GM19099 (cell line): ENCODE data around the gene CCK.

Experiments used
- POLR2A ChIP-seq: IDR thresholded peaks from 3 replicates; pipeline ENCODE4 v1.6.1; 2011; ENCODE audit warnings: low read depth; ENCODE audit not compliant: insufficient read length; ENCODE audit errors: extremely low read depth

Gene CCK, protein sequence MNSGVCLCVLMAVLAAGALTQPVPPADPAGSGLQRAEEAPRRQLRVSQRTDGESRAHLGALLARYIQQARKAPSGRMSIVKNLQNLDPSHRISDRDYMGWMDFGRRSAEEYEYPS

GRCh38 chr3:42266085-42266484 lies at the start of gene CCK:
Gene CCK, minus strand, starts transcription at chr3:42266185. Its CDS starts 2,555 bp downstream, at chr3:42263630.
- TF ChIP-seq POLR2A = no peak

GRCh38 chr3:42314411-42314810 lies 48.4 kb upstream of the CCK start:
- TF ChIP-seq POLR2A = no peak

- TF ChIP-seq POLR2A = no peak
Measured at GRCh38 chr3:42308651-42309050, 42.7 kb upstream of the CCK start.

GRCh38 chr3:42306499-42306898 lies 40.5 kb upstream of the CCK start:
- TF ChIP-seq POLR2A = no peak

- TF ChIP-seq POLR2A = no peak
Measured at GRCh38 chr3:42302924-42303634, 37.1 kb upstream of the CCK start.

DNA sequence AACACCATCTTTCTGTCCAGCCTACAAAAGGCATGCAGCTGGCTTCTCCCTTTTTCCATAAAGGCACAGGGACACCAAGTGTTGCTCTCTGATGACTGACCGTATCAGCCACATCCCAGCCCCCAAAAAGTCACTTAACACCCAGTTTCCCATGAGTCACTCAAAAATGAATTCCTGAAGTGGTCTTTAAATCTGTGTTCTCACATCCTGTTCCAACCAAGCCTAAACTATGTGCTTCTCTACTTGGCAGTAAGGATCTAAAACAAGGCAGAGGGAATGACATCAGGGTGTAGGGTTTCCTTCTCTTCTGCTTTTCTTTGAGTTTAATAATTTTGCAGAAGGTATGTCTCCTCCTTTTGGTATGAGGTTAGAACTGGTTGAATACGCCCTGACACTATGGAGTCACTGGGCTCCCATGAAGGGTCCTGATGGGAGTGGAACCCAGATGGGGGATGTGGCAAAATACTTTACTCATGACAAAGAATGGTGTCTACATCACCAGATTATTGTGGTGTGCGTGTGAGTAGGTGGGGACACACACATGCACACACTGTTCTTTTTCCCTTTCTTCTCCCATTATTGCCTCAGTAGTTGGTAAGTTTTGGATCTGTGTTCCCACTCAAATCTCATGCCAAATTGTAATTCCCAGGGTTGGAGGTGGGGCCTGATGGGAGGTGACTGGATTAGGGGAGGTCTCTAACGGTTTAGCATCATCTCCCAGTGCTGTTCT lies 35.6 kb upstream of the CCK start:
- no peak for TF ChIP-seq POLR2A

DNA sequence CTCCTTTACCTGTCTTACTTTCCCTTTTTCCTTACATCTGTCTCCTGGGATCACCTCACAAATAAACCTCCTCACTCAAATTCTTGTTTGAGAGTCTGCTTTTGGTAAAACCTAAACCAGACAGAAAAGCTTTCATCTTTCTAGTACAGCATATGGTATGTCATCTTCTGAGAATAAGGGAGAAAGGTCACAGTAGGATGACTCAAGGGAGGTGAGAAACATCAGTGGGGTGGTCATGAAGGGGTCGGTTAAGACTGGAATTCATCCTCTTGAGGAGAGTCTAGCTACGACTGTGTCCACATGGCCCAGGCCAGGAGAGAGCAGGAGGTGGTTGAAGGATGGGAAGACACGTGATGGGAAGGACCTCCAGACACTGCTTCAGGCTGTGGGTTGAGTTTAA lies 34.8 kb upstream of the CCK start:
- no peak for TF ChIP-seq POLR2A

DNA sequence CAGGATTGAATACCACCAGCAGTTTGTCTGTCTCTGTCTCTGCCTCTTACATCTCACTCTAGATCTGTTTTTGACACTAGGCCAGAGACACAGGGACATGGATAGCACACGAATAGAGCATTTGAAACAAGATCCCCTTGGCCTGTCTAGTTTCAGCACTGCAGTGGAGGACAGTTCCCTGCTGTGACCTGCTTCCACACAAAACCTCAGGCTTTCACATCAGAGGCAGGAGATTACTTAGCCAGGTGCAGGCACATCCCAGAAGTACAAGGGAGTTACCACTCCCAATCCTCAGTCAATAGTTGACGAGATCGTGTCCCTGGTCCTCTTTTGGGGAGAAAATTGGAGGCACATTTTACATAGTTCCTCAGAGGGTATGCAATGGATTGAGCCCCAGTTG lies 34.0 kb upstream of the CCK start:
- no peak for TF ChIP-seq POLR2A

DNA sequence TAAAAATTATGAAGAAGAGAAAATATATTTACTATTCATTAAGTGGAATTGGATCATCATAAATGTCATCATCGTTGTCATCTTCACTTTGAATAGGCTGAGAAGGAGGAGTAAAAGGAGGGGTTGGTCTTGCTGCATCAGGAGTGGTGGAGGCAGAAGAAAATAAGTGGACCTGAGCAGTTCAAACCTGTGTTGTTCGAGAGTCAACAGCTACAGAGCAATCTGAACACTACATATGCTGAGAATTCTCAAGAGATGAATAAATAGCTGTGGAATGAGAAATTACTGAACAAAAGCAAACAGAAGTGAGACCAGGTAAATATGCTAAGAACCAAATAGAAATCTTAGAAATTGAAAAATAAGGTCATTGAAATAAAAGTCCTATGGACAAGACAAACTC lies 32.3 kb upstream of the CCK start:
- TF ChIP-seq POLR2A = no peak

GRCh38 chr3:42292009-42292408 lies 26.0 kb upstream of the CCK start:
- TF ChIP-seq POLR2A = no peak

DNA sequence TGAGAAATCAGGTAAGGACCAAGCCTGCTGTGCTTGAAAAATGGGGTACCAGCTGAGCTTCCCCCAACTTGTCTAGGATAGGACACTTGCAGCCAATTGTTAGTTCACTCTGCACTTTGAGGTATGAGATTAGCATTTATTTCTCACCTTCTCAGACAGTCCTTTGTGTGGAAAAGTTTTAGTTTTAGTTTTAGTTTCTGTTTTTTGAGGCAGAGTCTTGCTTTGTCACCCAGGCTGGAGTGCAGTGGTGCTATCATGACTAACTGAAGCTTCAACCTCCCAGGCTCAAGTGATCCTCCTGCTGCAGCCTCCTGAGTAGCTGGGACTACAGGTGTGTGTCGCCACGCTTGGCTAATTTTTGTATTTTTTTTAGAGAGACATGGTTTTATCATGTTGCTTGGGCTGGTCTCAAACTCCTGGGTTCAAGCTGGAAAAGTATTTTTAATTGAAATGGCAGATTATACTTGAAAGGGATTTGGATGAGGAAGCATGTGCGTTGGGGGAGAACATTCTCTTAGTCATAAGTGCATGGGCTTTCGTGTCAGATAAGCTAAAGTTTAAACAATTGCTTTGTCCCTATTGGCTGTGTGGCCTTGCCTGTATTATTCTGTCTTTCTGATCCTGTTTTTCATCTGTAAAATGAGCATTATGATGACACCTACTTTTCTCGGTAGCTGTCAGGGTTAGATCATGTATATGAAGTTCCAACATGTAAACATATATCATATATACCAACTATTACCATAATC lies 25.2 kb upstream of the CCK start:
- TF ChIP-seq POLR2A = no peak

DNA sequence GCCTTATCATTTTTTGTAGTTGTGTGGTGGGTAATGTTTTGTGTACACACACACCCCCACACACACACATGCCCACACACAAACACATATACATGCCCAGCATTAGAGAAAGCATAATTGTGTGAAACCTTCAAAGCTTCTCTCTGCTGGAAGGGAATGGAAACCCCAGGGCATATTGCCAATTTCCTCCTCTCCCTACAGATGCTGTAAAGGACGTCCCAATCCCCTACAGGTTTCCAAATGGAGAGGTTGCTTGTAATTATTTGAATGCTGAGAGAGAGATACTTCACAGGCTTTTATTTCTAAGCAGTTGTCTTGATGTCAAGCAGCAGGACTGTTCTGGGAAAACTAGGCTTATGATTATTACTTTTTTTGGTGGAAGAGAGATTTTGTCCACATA lies 23.0 kb upstream of the CCK start:
- no peak for TF ChIP-seq POLR2A

DNA sequence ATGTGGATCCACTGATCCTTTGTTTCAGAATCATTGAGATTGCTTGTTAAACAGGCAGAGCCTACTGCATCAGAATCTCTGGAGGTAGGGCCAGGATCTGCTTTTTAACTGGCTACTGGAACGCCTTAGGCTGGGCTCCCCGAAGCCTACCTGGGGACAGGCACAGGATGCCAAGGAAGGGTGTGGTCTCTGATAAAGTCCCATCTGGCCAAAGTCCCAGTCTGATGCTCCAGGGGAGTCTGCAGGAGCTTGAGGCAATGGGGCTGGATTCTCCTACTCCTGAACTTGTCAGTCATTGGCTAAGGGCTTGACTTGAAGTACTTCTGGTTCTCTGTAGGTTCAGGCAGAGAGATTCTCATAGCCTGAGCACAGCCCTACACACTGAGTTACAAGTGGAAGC lies 22.4 kb upstream of the CCK start:
- no peak for TF ChIP-seq POLR2A

DNA sequence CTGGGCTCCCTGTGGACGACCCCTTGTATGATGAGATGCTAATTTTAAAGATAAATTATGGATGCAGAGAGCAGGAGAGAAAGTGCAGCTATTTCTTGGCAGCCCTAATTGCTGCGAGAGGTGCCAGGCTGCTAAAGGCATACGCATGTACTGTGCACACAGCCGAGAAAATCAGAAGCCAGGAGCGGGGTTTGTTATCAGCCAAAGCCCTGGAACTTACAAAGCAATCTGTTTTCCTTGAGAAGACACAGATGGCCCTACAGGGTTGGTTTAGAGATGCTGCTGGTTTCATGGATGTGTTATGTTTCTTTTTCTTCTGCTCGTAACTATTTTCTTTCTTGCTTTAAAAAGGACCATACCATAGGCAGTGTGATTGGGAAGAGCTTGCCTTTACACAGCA lies 11.7 kb upstream of the CCK start:
- TF ChIP-seq POLR2A = no peak
